ENCODE data around the gene IFIT3.
"Not testable (repeated sequence)": the region's sequence is repeated elsewhere in the genome, so short reads cannot be mapped to it uniquely, and the experiment has no call there.

Gene IFIT3

GRCh38 chr10:89335226-89335625, 7.4 kb downstream of the IFIT3 start:
- DNase-seq (ENCODE audit: low read depth, low spot score), result no peak

DNA sequence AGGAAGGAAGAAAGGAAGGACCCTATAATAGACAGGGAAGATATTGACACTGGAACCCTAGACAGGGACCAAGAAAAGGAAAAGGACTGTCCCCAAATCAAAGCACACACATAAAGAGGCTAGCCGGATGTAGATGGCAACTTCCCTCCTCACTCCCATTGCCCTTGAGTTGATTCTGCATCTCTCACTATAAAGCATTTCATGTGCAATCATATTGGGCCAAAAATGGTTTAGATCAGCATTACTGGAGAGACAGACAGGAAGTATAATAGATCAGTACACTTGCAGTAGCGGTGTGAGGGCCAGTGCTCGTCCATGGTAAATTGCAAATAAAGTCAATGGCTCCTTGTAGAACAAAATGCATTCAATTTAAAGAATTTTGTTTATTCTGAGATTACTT, 8.4 kb downstream of the IFIT3 start:
- no peak for DNase-seq (ENCODE audit: low read depth, low spot score)

- DNase-seq (ENCODE audit: low read depth, low spot score), result no peak
Measured at GRCh38 chr10:89337484-89337883, 9.7 kb downstream of the IFIT3 start.

DNA sequence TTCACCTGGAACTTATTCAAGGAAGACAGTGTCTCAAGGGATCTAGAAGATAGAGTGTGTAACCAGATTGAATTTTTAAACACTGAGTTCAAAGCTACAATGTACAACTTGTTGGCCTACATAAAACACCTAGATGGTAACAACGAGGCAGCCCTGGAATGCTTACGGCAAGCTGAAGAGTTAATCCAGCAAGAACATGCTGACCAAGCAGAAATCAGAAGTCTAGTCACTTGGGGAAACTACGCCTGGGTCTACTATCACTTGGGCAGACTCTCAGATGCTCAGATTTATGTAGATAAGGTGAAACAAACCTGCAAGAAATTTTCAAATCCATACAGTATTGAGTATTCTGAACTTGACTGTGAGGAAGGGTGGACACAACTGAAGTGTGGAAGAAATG, 10.9 kb downstream of the IFIT3 start:
- no peak for DNase-seq (ENCODE audit: low read depth, low spot score)

DNA sequence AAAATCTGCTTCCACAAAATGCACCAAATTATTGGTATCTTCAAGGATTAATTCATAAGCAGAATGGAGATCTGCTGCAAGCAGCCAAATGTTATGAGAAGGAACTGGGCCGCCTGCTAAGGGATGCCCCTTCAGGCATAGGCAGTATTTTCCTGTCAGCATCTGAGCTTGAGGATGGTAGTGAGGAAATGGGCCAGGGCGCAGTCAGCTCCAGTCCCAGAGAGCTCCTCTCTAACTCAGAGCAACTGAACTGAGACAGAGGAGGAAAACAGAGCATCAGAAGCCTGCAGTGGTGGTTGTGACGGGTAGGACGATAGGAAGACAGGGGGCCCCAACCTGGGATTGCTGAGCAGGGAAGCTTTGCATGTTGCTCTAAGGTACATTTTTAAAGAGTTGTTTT, 12.1 kb downstream of the IFIT3 start:
- DNase-seq (ENCODE audit: low read depth, low spot score), result no peak

DNA sequence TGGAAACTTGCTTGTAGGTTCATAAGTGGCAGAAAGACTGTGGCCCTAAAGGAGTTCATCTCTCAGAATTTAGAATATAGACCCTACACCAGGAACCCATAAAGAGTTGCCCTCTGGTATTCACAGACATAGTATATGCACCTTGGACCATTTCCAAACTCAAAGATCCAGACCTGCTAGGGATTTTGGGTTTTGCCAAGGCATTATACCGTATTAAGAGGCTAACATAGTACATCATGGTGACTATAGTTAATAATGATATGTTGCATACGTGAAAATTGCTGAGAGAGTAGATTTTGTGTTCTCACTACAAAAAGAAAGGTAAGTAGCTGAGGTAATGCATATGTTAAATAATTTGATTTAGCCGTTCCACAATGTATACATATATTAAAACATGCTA, 13.9 kb downstream of the IFIT3 start:
- DNase-seq (ENCODE audit: low read depth, low spot score), result no peak

DNA sequence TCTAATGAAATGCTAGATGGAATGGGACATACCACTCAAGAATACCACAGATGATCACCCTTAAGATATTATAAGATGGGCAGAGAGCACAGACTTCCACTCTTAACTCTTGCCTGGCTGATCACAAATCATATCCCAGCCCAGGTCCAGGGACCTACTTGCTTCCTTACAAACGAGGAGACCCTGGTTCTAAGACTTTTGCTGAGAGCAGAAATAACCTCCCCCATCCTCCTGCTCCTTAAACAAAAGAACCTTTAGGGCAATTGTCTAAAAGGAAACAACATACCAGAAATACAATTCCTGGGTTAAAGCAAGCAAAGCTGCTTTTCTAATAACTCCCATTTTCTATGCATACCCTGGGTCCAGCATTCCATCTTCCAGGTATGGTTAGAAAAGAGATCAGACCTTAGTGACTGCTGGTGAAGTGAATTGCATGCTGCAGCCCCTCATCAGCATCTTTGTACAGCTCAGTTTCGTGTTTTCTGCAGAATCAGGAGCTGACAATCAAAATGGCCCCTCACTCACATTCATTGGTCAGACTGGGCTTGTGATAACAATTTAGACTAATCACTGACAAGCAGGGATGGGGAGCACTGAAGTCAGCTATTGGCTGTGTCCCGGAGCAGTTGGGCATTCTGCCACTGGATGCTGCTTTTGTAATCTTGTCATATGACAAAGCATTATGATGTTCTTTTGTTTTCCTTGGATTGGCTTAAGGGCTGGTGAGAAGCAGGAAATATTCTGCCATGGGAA, 14.6 kb downstream of the IFIT3 start:
- DNase-seq (ENCODE audit: low read depth, low spot score), result no peak

- no peak for DNase-seq (ENCODE audit: low read depth, low spot score)
Measured at GRCh38 chr10:89343089-89343767, 15.4 kb downstream of the IFIT3 start.

DNA sequence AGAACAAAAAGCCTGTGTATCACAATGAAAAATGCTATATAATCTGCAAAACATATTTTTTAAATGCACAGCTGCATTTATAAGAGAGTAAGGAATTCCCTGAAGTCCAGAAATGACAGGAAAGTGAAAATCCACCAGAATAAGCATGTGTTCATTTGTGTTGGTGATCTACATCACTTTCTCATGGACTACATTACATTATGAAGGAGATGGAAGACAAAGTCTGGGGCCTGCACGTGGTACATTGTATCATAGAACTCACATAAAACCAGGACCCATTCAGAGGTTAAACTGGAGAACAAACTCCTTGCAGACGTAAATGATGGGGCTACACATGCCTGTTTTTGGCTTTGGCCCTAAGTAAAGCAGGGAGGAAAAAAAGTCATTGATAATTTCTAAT, 16.4 kb downstream of the IFIT3 start:
- DNase-seq (ENCODE audit: low read depth, low spot score), result no peak

DNA sequence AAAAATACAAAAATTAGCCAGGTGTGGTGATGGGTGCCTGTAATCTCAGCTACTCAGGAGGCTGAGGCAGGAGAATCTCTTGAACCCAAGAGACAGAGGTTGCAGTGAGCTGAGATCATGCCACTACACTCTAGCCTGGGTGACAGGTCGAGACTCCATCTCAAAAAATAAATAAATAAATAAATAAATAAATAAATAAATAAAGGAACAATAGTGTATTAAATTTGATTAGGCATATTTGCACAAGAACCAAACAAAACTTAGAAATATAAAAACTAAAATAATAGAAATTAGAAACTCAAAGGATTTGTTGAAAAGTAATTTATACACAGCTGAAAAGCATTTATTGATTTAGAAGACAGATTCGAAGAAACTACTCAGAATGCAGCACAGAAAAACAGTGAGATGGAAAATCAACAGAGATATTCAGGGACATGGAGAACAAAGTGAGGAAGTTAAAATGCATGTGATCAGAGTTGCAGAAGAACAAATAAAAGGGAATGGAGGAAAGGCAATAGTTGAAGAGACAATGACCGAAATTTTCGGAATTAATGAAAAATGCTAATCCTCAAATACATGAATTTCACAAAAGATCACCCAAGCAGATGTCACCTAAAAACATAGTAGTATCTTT, 17.7 kb downstream of the IFIT3 start:
- DNase-seq (ENCODE audit: low read depth, low spot score), result no peak

- DNase-seq (ENCODE audit: low read depth, low spot score), result no peak
Measured at GRCh38 chr10:89346405-89347254, 18.8 kb downstream of the IFIT3 start.

DNA sequence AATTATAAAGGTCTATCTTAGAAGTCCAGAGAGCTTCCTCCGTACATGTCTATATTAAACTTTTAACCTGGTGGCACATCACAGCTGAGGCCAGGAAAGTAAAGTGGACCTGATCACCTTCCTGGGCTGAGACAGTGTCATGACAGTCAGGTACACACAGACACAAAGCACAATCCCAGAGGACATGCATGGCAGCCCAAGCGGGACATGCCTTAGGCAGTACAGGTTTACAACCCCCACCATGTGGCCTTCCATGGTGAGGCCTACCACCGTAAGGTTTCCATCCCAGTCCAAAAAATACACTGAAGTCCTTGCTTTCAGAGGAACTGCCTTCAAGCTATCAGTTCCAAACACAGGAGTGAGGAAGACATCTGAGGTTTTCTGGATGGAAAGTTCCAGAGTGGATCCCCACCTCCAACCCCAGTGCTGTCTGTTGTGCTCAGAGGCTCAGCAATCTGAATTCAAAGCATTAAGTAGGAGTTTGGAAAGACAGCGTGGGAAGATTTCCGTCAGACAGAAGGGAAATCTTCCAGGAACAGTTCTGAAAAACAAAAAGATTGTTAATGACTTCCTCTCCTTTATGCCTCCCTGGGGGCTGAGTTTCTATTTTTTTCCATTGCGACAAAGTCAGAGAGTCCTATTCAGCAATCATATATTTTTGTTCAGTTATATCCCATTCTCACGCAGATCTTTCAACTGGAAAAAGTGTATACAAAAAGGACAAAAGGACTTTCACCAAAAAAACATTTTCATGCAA, 20.1 kb downstream of the IFIT3 start:
- DNase-seq (ENCODE audit: low read depth, low spot score), result no peak

DNA sequence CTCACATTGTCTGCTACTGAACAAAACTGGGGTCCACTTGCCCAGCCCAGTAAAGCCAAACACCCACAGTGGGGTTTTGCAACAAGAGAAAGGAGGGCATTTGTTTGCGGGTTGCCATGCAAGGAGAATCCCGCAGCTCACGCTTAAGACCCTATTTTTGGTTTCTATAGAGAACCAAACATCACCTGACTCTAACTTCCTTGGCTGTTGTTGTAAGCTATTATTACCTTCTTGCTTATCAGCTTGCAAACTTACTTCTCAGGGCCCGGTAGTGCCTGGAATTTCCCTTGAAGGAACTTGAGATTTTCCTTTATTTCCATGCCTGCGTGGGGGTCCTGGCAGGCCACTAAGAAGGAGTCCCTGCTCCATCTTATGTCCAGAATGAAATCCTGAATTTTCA, 20.7 kb downstream of the IFIT3 start:
- DNase-seq (ENCODE audit: low read depth, low spot score), result no peak

DNA sequence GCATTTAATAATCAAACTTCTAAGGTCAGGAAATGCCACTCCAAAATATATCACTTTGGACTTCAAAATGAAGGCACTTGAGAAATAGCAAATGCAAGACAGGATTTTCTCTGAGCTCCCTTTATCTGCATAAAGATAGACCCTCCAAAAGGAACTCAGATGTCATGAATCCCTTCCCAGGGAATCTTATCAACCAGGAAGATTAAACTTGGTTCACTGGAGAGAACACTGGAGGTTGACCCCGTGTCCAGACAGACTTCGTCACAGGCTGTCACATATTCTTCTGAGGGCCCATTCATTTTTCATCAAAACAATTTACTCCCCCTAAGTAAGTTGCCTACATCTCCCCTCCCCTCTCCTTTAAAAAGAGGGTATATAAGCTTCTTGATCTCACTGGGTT, 21.2 kb downstream of the IFIT3 start:
- no peak for DNase-seq (ENCODE audit: low read depth, low spot score)

GRCh38 chr10:89350631-89351315, 23.0 kb downstream of the IFIT3 start:
- DNase-seq (ENCODE audit: low read depth, low spot score), result not testable (repeated sequence)

GRCh38 chr10:89351412-89351779, 23.6 kb downstream of the IFIT3 start:
- no peak for DNase-seq (ENCODE audit: low read depth, low spot score)

- no peak for DNase-seq (ENCODE audit: low read depth, low spot score)
Measured at GRCh38 chr10:89351780-89352597, 24.2 kb downstream of the IFIT3 start.

- no peak for DNase-seq (ENCODE audit: low read depth, low spot score)
Measured at GRCh38 chr10:89352802-89353201, 25.0 kb downstream of the IFIT3 start.

GRCh38 chr10:89355394-89355931, 27.7 kb downstream of the IFIT3 start:
- DNase-seq (ENCODE audit: low read depth, low spot score), result no peak

DNA sequence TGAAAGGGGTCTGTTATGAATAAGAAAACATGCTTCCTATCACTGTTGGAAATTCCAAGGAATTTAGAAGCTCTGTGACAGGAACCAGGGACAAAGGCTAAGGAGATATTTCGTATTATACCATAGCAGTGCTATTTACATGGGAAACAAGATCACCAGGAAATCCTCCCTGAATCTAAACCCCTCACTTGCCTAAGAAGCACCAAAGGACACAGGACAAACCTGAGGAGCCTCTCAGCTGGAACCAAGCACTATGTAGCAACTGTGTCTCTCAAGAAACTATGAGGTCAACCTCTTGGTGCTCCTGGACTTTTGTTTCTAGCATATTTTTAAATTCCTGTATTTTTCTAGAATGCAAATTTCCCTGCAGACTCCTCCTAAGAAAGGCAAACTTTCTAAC, 29.3 kb downstream of the IFIT3 start:
- no peak for DNase-seq (ENCODE audit: low read depth, low spot score)

All from iPS DF 19.7 (cell line).